H1 (cell line): ENCODE measurements around the gene SH3BP5. TPM values are rescaled to one million over a fixed set of nuclear protein-coding genes. Genes with fewer than 3 reads are reported as not detected.

Experiments
- CTCF ChIA-PET: fragments of 300-600 bp; sonication (Branson Sonifier 250); formaldehyde crosslinking; loops from one replicate; lab custom pipeline; 2021; ENCODE audit not compliant: partially characterized antibody; lab: Charles Lee
- POLR2A ChIA-PET: fragments of 300-600 bp; sonication (Branson Sonifier 250); formaldehyde crosslinking; loops from one replicate; lab custom pipeline; 2021; ENCODE audit warnings: inconsistent platforms; ENCODE audit not compliant: partially characterized antibody; lab: Charles Lee
- DNase-seq, 2 experiments: peaks; one replicate each; pipeline versions ENCODE4 v3.0.0 to v3.0.0-alpha.2; 2010 to 2022; ENCODE audit warnings: low spot score in 2 of 2, low read depth in 1 of 2, mixed read lengths in 1 of 2
- FAIRE-seq: peaks from 2 replicates; lab custom pipeline; 2011; peaks lifted over from hg19 to GRCh38; lab: Jason Lieb, UNC
- H2AFZ ChIP-seq: 2 replicates; pipeline ENCODE4 v1.8.1; 2012; ENCODE audit warnings: low read length, inconsistent platforms
- H2AK5ac ChIP-seq: 2 replicates; pipeline ENCODE4 v1.6.1; 2013; ENCODE audit warnings: low read depth, low read length
- H2BK120ac ChIP-seq: replicated peaks from 2 replicates; pipeline ENCODE3; 2013; ENCODE audit warnings: low read depth, low read length, inconsistent platforms
- H2BK12ac ChIP-seq: 2 replicates; pipeline ENCODE4 v1.6.1; 2013; ENCODE audit warnings: low read depth, low read length
- H2BK15ac ChIP-seq: 2 replicates; pipeline ENCODE4 v1.6.1; 2013; ENCODE audit warnings: low read length
- H2BK20ac ChIP-seq: 2 replicates; pipeline ENCODE4 v1.6.1; 2013; ENCODE audit warnings: low read length
- H2BK5ac ChIP-seq: 2 replicates; pipeline ENCODE4 v1.6.1; 2013; ENCODE audit warnings: low read depth, low read length
- H3K14ac ChIP-seq: 2 replicates; pipeline ENCODE4 v1.6.1; 2013; ENCODE audit warnings: inconsistent platforms; ENCODE audit not compliant: insufficient read length
- H3K18ac ChIP-seq: 2 replicates; pipeline ENCODE4 v1.6.1; 2013; ENCODE audit warnings: low read length; ENCODE audit errors: extremely low read depth
- H3K23ac ChIP-seq: 2 replicates; pipeline ENCODE4 v1.6.1; 2013; ENCODE audit warnings: inconsistent platforms; ENCODE audit not compliant: insufficient read length
- H3K23me2 ChIP-seq: 2 replicates; pipeline ENCODE4 v1.6.1; 2013; ENCODE audit warnings: low read depth, low read length
- H3K27ac ChIP-seq: 2 replicates; pipeline ENCODE4 v1.6.1; 2011; ENCODE audit warnings: low read depth, low read length, inconsistent platforms
- H3K27me3 ChIP-seq, 4 experiments: replicated peaks in 1 of 4; 1 replicate in 1 of 4; 2 replicates in 3 of 4; pipeline versions ENCODE4 v1.6.1 to v1.8.1; 2011 to 2013; ENCODE audit warnings: low read length in 3 of 4, mild to moderate bottlenecking in 3 of 4, inconsistent platforms in 2 of 4, mixed read lengths in 2 of 4, moderate library complexity in 1 of 4; ENCODE audit not compliant: control insufficient read depth in 3 of 4, insufficient read depth in 3 of 4; ENCODE audit errors: extremely low read depth in 1 of 4
- H3K36me3 ChIP-seq, 4 experiments: 2 replicates each; pipeline versions ENCODE4 v1.6.1 to v1.8.1; 2011 to 2013; ENCODE audit warnings: mild to moderate bottlenecking in 4 of 4, low read length in 3 of 4, moderate library complexity in 2 of 4, control low read depth in 1 of 4, inconsistent platforms in 1 of 4; ENCODE audit not compliant: insufficient read depth in 4 of 4, control insufficient read depth in 2 of 4
- H3K4ac ChIP-seq: replicated peaks from 2 replicates; pipeline ENCODE3; 2013; ENCODE audit warnings: low read length, low read depth, mixed read lengths, inconsistent platforms; ENCODE audit not compliant: insufficient read length
- H3K4me1 ChIP-seq, 4 experiments: replicated peaks in 1 of 4; 1 replicate in 1 of 4; 2 replicates in 3 of 4; pipeline versions ENCODE4 v1.6.1 to v1.8.1; 2011 to 2013; ENCODE audit warnings: low read length in 3 of 4, inconsistent platforms in 2 of 4, mixed read lengths in 1 of 4; ENCODE audit not compliant: insufficient read depth in 4 of 4, control insufficient read depth in 3 of 4
- H3K4me2 ChIP-seq, 2 experiments: 2 replicates each; pipeline versions ENCODE4 v1.6.1 to v1.8.1; 2011 to 2013; ENCODE audit warnings: low read depth in 2 of 2, low read length in 2 of 2, control low read depth in 1 of 2, inconsistent platforms in 1 of 2, mild to moderate bottlenecking in 1 of 2; ENCODE audit not compliant: insufficient read depth in 1 of 2
- H3K4me3 ChIP-seq, 4 experiments: fragments of 200-600, 300-600 bp in 1 of 4; sonication (generic), shearing (Covaris generic), sonication (Bioruptor Twin) in 1 of 4; 2 replicates each; pipeline versions ENCODE4 v1.5.1 to v1.8.1; 2011 to 2016; ENCODE audit warnings: low read length in 4 of 4, low read depth in 3 of 4, control low read depth in 2 of 4, inconsistent platforms in 2 of 4, mild to moderate bottlenecking in 2 of 4, mixed read lengths in 1 of 4, moderate library complexity in 1 of 4; ENCODE audit not compliant: insufficient read depth in 2 of 4; ENCODE audit errors: extremely low read depth in 1 of 4
- H3K56ac ChIP-seq: replicated peaks from 2 replicates; pipeline ENCODE3; 2013; ENCODE audit warnings: low read depth, mild to moderate bottlenecking, mixed read lengths, low read length, inconsistent platforms; ENCODE audit not compliant: insufficient read length
- H3K79me1 ChIP-seq: 2 replicates; pipeline ENCODE4 v1.6.1; 2013; ENCODE audit warnings: low read depth, low read length, control low read depth
- H3K79me2 ChIP-seq, 2 experiments: 2 replicates each; pipeline versions ENCODE4 v1.6.1 to v1.8.1; 2012 to 2013; ENCODE audit warnings: low read length in 2 of 2, mild to moderate bottlenecking in 2 of 2, inconsistent platforms in 1 of 2; ENCODE audit not compliant: insufficient read depth in 2 of 2, control insufficient read depth in 1 of 2
- H3K9ac ChIP-seq, 4 experiments: replicated peaks in 1 of 4; 1 replicate in 1 of 4; 2 replicates in 3 of 4; pipeline versions ENCODE4 v1.6.1 to v1.8.1; 2011 to 2013; ENCODE audit warnings: low read depth in 3 of 4, low read length in 3 of 4, control low read depth in 2 of 4, mild to moderate bottlenecking in 2 of 4, moderate library complexity in 2 of 4, inconsistent platforms in 1 of 4; ENCODE audit errors: extremely low read depth in 1 of 4
- H3K9me3 ChIP-seq, 2 experiments: 2 replicates each; pipeline versions ENCODE4 v1.6.1 to v1.8.1; 2012 to 2013; ENCODE audit warnings: mild to moderate bottlenecking in 2 of 2, moderate library complexity in 2 of 2, control low read depth in 1 of 2, inconsistent platforms in 1 of 2, low read depth in 1 of 2, low read length in 1 of 2, mixed read lengths in 1 of 2; ENCODE audit not compliant: insufficient read depth in 2 of 2
- H4K20me1 ChIP-seq, 2 experiments: replicated peaks in 1 of 2; 2 replicates each; pipeline versions ENCODE3 to v1.8.1; 2011 to 2013; ENCODE audit warnings: inconsistent platforms in 2 of 2, low read length in 2 of 2, mild to moderate bottlenecking in 1 of 2; ENCODE audit not compliant: insufficient read depth in 2 of 2, control insufficient read depth in 1 of 2
- H4K5ac ChIP-seq: 2 replicates; pipeline ENCODE4 v1.6.1; 2013; ENCODE audit warnings: low read length, low read depth, mixed read lengths, inconsistent platforms; ENCODE audit not compliant: insufficient read length
- H4K8ac ChIP-seq: 2 replicates; pipeline ENCODE4 v1.8.0; 2013; ENCODE audit warnings: mild to moderate bottlenecking, moderate library complexity, low read length, inconsistent platforms; ENCODE audit not compliant: insufficient read depth; ENCODE audit errors: extremely low read depth
- H4K91ac ChIP-seq: replicated peaks from 2 replicates; pipeline ENCODE3; 2013; ENCODE audit warnings: low read length, mixed read lengths, inconsistent platforms; ENCODE audit not compliant: insufficient read length
- WGBS, 2 experiments: shearing (Covaris generic) in 1 of 2; methylation state at CpG; one replicate each; pipeline versions ENCODE4 v1.1.6 to v1.1.7; 2013 to 2015; ENCODE audit warnings: low lambda C conversion rate in 2 of 2, mixed read lengths in 2 of 2, inconsistent platforms in 1 of 2, low coverage in 1 of 2, missing lambda C conversion rate in 1 of 2; ENCODE audit not compliant: insufficient replicate concordance in 2 of 2, insufficient coverage in 1 of 2, insufficient read length in 1 of 2; ENCODE audit errors: extremely low coverage in 1 of 2, missing lambda C conversion rate in 1 of 2; 5-methylcytosine and 5-hydroxymethylcytosine counted together
- polyA plus RNA-seq, 7 experiments: library from polyadenylated mRNA; depleted of rRNA in 3 of 7; stranded (reverse) in 5 of 7; unstranded in 2 of 7; fragments of >200 nt in 5 of 7; fragments of 200-250 nt in 2 of 7; gene quantifications; 1 replicate in 5 of 7; 2 replicates in 1 of 7; 4 replicates in 1 of 7; pipeline versions ENCODE4 v1.2.1 to v1.2.3, GENCODE V29; 2011 to 2013; ENCODE audit warnings: missing spikeins in 2 of 7, mixed read lengths in 2 of 7
- total RNA-seq: library from RNA; stranded (reverse); fragmentation: NEBNext Ultra II Directional; extraction: Animal tissue kit (Norgen Biotek cat#: 25700); gene quantifications from 2 replicates; pipeline ENCODE4 v1.2.1, GENCODE V29; 2021

The SH3BP5 gene
- total and polyA plus RNA-seq, 2 of the 8 experiments (the other 6 are each of a cell fraction or from before 2014, with no cell fraction given): 7.1 to 9.7 TPM

GRCh38 chr3:15246186-15246585, 86.2 kb downstream of the SH3BP5 start:
- H3K56ac ChIP-seq: no peak overlapping the region
- no peaks in the 10 kb centered on the region for H3K4me1 ChIP-seq
- no peaks in the 10 kb centered on the region for H3K79me2 ChIP-seq
- DNase-seq: no peak
- no peak overlapping the region for H4K91ac ChIP-seq
- no peak overlapping the region for H2BK12ac ChIP-seq
- no peak overlapping the region for H3K23ac ChIP-seq
- H3K9me3 ChIP-seq: no peaks in the 10 kb centered on the region
- H2AFZ ChIP-seq: no peak overlapping the region
- H2BK15ac ChIP-seq: no peak overlapping the region
- H3K4me2 ChIP-seq: no peak overlapping the region
- H4K5ac ChIP-seq: no peak overlapping the region
- H2BK120ac ChIP-seq: no peak overlapping the region
- no peak overlapping the region for H3K14ac ChIP-seq
- no peak overlapping the region for H3K18ac ChIP-seq
- no peak overlapping the region for H3K27ac ChIP-seq
- ChIA-PET CTCF (interaction anchor here (0.6 to 1.5 kb wide), 4 partner anchors 22 to 159 kb away, joined by 3 to 5 read pairs (median 3); partner anchors contain the start of gene CAPN7), POLR2A (no interaction called here)
- H2BK20ac ChIP-seq: no peak overlapping the region
- no peak overlapping the region for H2BK5ac ChIP-seq
- no peak overlapping the region for H3K9ac ChIP-seq
- WGBS, 2 experiments: 84% methylated on average over 2 of the region's 2 CpGs; no CpG with 5 or more reads in 1 of the 2 experiments
- no peak for FAIRE-seq
- no peak overlapping the region for H3K4me3 ChIP-seq
- H3K4ac ChIP-seq: no peak overlapping the region
- H4K8ac ChIP-seq: no peak overlapping the region
- peaks cover 0 to 38% (median 9%) of the 10 kb centered on the region in 4 experiments; a peak in 7 of 8 replicates for H3K36me3 ChIP-seq
- peaks cover 0 to 3% of the 10 kb centered on the region in 2 experiments for H4K20me1 ChIP-seq
- H3K23me2 ChIP-seq: no peaks in the 10 kb centered on the region
- H2AK5ac ChIP-seq: no peak overlapping the region
- no peaks in the 10 kb centered on the region for H3K79me1 ChIP-seq
- H3K27me3 ChIP-seq: no peaks in the 10 kb centered on the region
